Activated CD8-positive, alpha-beta memory T cell treated with anti-CD3 and anti-CD28 coated beads, Interleukin-2, amount 50 U/mL, for 24 hours (primary cell): ENCODE measurements around the gene MIER2.
"Not testable (repeated sequence)": the region's sequence is repeated elsewhere in the genome, so short reads cannot be mapped to it uniquely, and the experiment has no call there.

Source experiments
- DNase-seq: peaks from one replicate; pipeline ENCODE4 v3.0.0-alpha.2; 2020; ENCODE audit errors: extremely low read depth

Gene MIER2

GRCh38 chr19:344625-345319 is at the start of gene MIER2:
Gene MIER2, minus strand, starts transcription at chr19:344796. Its CDS starts 14 bp downstream, at chr19:344782.
- DNase-seq: peak; percentile 57

DNA sequence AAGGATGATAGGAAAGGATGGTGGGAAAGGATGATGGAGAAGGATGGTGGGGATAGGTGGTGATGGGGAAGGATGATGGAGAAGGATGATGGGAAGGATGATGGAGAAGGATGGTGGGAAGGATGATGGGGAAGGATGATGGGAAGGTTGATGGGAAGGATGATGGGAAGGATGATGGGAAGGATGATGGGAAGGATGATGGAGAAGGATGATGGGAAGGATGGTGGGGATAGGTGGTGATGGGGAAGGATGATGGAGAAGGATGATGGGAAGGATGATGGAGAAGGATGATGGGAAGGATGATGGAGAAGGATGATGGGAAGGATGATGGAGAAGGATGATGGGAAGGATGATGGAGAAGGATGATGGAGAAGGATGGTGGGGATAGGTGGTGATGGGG is 49.0 kb upstream of the MIER2 start:
- not testable (repeated sequence) for DNase-seq

DNA sequence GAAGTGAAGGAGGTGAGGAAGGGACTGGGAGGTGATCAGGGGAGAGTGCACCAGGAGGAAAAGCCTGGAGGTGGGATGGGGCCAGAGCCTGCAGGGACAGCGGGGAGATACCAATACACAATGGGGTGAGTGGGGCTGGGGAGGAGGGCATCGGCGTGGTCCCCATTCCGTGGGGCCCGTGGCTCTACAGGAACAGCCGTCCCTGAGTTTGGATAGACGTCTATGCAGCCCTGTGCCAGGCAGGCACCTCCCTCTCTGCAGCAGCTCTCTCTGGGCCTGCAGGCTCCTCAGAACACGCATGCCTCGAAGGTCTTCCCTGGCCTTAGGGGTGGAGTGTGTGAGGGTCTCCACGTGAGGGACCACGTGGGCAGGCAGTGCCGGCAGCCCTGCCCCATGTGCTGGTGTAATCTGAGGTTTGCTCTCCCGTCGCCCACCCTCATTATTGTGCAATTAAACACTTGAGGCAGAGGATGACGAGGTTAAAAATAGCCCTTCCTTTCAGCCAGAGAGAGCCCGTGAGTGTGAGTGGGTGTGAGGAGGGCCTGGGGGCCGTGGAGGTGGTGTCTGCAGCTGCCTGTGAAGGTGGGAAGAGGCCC is 47.9 kb upstream of the MIER2 start:
- no peak for DNase-seq

GRCh38 chr19:391726-392374 is 47.3 kb upstream of the MIER2 start:
- DNase-seq: no peak

DNA sequence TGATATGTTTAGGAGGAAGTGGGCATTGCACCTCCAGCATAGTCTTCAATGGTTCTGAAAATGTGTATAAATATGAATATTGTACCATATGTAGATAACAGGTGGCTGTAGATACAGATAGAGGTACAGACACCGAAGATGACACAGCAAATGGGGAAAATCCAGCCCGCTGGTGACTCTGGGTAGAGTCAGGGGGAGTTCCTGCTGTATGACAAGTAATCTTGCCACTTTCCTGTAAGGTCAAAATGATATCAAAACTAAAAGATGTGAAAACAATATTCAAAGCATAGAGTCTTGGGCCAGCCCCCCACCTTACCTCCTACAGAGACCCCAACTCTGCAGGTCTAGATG is 46.6 kb upstream of the MIER2 start:
- DNase-seq: no peak

GRCh38 chr19:390386-391206 is 46.0 kb upstream of the MIER2 start:
- DNase-seq: no peak

GRCh38 chr19:389935-390289 is 45.3 kb upstream of the MIER2 start:
- DNase-seq: no peak

DNA sequence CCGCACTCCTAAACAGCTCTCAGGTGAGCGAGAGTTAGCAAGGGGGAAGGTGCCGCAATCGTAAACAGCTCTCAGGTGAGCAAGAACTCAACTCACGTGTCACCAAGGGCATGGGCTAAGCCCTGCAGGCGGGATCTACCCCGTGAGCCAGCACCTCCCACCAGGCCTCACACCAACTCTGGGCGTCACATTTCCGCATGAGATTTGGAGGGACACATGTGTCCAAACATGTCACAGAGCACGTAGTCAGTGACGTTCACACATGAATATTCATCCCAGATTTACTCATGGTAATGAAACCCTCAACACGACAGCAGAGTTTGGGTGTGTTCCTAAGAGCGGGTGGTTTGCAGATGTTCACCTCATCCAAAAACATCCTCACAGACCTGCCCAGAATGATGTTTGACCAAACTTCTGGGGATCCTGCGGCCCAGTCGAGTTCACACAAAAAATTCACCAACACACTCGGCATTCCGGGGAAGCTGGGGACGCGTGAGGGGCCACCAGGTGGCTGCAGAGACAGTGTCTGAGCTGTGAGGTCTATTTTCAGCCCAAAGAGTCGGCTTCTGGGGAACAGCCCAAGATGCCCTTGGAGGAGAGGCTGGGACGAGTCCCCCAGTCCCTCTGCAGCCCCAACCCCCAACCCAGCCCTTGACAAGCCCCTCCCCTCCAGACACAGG is 44.8 kb upstream of the MIER2 start:
- no peak for DNase-seq

- DNase-seq: no peak
These were observed 44.1 kb upstream of the MIER2 start for GRCh38 chr19:388691-389090.

GRCh38 chr19:387777-388176 is 43.2 kb upstream of the MIER2 start:
- no peak for DNase-seq

DNA sequence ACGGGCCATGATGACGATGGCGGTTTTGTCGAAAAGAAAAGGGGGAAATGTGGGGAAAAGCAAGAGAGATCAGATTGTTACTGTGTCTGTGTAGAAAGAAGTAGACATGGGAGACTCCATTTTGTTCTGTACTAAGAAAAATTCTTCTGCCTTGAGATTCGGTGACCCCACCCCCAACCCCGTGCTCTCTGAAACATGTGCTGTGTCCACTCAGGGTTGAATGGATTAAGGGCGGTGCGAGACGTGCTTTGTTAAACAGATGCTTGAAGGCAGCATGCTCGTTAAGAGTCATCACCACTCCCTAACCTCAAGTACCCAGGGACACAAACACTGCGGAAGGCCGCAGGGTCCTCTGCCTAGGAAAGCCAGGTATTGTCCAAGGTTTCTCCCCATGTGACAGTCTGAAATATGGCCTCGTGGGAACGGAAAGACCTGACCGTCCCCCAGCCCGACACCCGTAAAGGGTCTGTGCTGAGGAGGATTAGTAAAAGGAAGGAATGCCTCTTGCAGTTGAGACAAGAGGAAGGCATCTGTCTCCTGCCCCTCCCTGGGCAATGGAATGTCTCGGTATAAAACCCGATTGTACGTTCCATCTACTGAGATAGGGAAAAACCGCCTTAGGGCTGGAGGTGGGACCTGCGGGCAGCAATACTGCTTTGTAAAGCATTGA is 42.2 kb upstream of the MIER2 start:
- not testable (repeated sequence) for DNase-seq

DNA sequence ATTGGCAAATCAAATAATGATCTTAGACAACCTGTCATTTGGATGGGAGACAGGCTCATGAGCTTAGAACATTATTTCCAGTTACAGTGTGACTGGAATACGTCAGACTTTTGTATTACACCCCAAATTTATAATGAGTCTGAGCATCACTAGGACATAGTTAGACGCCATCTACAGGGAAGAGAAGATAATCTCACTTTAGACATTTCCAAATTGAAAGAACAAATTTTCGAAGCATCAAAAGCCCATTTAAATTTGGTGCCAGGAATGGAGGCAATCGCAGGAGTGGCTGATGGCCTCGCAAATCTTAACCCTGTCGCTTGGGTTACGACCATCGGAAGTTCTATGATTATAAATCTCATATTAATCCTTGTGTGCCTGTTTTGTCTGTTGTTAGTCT is 41.6 kb upstream of the MIER2 start:
- DNase-seq: not testable (repeated sequence)

DNA sequence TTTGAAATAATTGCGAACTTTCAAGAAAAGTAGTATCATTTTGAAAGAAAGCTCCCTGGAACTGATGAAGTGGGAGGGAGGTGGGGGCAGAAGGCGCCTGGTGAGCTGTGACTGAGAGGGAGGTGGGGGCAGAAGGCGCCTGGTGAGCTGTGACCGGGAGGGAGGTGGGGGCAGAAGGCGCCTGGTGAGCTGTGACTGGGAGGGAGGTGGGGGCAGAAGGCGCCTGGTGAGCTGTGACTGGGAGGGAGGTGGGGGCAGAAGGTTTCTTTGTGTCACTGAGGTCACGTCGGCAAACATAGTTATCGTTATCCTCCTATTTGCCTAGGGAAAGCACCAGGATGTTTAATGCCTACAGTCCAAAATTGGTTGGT is 40.2 kb upstream of the MIER2 start:
- no peak for DNase-seq

- no peak for DNase-seq
These were observed 39.6 kb upstream of the MIER2 start for GRCh38 chr19:383922-384798.

DNA sequence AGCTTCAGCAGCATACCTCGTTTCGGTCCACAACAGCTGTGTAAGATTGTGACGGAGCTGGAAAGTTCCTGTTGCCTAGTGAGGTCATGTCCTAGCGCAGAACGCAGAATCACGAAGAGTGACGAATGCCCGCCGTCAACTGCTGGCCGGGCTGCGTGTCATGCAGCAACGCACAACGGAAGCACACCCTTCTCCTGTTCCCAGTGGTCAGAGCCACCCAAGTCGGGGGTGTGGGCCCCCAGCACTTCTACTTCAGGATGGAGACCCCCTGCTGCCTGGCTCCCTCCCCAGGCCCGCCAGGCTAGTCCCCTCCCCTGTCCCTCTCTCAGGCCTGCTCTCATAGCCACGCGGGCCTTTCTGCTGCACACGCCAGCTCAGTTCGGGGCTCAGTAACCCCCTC is 38.4 kb upstream of the MIER2 start:
- DNase-seq: no peak

DNA sequence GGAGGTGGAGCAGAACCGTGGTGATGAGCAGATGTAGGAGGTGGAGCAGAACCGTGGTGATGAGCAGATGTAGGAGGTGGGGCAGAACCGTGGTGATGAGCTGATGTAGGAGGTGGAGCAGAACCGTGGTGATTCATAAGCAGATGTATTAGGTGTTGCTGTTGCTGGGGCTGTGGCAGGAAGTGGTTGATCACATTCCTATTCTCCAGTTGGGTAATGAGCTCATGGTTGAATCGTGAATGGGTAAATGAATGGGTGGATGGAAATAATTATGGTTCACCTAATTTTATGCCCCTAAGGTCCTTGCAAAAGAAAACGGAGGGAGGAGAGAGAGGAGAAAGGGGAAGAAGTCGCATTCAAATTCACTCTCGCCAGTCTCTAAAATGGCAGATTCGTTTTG is 38.0 kb upstream of the MIER2 start:
- DNase-seq: not testable (repeated sequence)

- not testable (repeated sequence) for DNase-seq
These were observed 37.3 kb upstream of the MIER2 start for GRCh38 chr19:381901-382300.

GRCh38 chr19:380618-381219 is 36.1 kb upstream of the MIER2 start:
- not testable (repeated sequence) for DNase-seq

- DNase-seq: no peak
These were observed 35.2 kb upstream of the MIER2 start for GRCh38 chr19:379796-380195.

DNA sequence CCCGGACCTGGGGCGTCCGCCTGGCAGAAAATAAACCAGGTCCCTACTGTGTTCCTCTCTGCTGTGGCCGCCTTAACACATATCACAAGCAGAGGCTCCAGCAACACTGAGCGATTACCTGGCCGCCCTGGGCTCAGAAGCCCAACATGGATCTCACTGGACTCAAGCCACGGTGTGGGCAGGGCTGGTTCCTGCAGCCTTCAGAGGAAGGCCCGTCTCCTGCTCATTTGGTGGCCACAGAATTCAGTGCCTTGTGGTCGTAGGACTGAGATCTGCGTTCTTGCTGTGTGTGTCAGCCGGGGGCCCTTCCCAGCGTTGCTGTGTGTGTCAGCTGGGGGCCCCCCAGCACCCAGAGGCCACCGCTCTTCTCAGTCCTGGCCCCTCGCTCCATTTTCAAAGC is 34.1 kb upstream of the MIER2 start:
- DNase-seq: no peak
